Stimulated activated naive CD8-positive, alpha-beta T cell treated with anti-CD3 and anti-CD28 coated beads, Interleukin-15, Interleukin-2, amounts not matched to agents 100 ng/mL and 50 ng/mL, for 24 hours (primary cell): ENCODE results near the gene MAGI2.

Experiments used
- H3K27ac Mint-ChIP-seq: one replicate; pipeline ENCODE4 v1.8.0; 2021; ENCODE audit warnings: mild to moderate bottlenecking, mixed read lengths
- H3K27me3 Mint-ChIP-seq: one replicate; pipeline ENCODE4 v1.8.0; 2021; ENCODE audit warnings: mixed read lengths
- H3K36me3 Mint-ChIP-seq: one replicate; pipeline ENCODE4 v1.8.0; 2021; ENCODE audit warnings: low read depth, mixed read lengths
- H3K4me1 Mint-ChIP-seq: one replicate; pipeline ENCODE4 v1.8.0; 2021; ENCODE audit warnings: low read depth, mixed read lengths
- H3K4me3 Mint-ChIP-seq: one replicate; pipeline ENCODE4 v1.8.0; 2021; ENCODE audit warnings: mild to moderate bottlenecking, mixed read lengths
- H3K9me3 Mint-ChIP-seq: one replicate; pipeline ENCODE4 v1.8.0; 2021; ENCODE audit warnings: mixed read lengths

Gene MAGI2

GRCh38 chr7:79420464-79420863, 33.0 kb downstream of the MAGI2 start:
- Mint-ChIP-seq H3K27me3 (no peaks in the 10 kb centered on the region), H3K36me3 (no peaks in the 10 kb centered on the region), H3K9me3 (peaks cover 4% of the 10 kb centered on the region), H3K4me3 (no peak overlapping the region), H3K4me1 (no peaks in the 10 kb centered on the region), H3K27ac (no peak overlapping the region)

GRCh38 chr7:79414910-79415309, 38.6 kb downstream of the MAGI2 start:
- Mint-ChIP-seq H3K27me3 (no peaks in the 10 kb centered on the region), H3K27ac (no peak overlapping the region), H3K9me3 (peaks cover 4% of the 10 kb centered on the region), H3K4me1 (no peaks in the 10 kb centered on the region), H3K36me3 (no peaks in the 10 kb centered on the region), H3K4me3 (no peak overlapping the region)

- Mint-ChIP-seq H3K4me3 (no peak overlapping the region), H3K27me3 (no peaks in the 10 kb centered on the region), H3K4me1 (no peaks in the 10 kb centered on the region), H3K9me3 (peaks cover 4% of the 10 kb centered on the region), H3K36me3 (no peaks in the 10 kb centered on the region), H3K27ac (no peak overlapping the region)
Measured at GRCh38 chr7:79412915-79413314, 40.6 kb downstream of the MAGI2 start.

- H3K27ac Mint-ChIP-seq: no peak overlapping the region
- no peaks in the 10 kb centered on the region for H3K36me3 Mint-ChIP-seq
- H3K9me3 Mint-ChIP-seq: peaks cover 4% of the 10 kb centered on the region
- no peak overlapping the region for H3K4me3 Mint-ChIP-seq
- no peaks in the 10 kb centered on the region for H3K4me1 Mint-ChIP-seq
- no peaks in the 10 kb centered on the region for H3K27me3 Mint-ChIP-seq
Measured at GRCh38 chr7:79412438-79412837, 41.0 kb downstream of the MAGI2 start.

GRCh38 chr7:79410345-79410744, 43.1 kb downstream of the MAGI2 start:
- H3K27ac Mint-ChIP-seq: no peak overlapping the region
- no peaks in the 10 kb centered on the region for H3K36me3 Mint-ChIP-seq
- H3K9me3 Mint-ChIP-seq: no peaks in the 10 kb centered on the region
- no peaks in the 10 kb centered on the region for H3K27me3 Mint-ChIP-seq
- H3K4me1 Mint-ChIP-seq: no peaks in the 10 kb centered on the region
- H3K4me3 Mint-ChIP-seq: no peak overlapping the region

GRCh38 chr7:79407351-79407750, 46.1 kb downstream of the MAGI2 start:
- Mint-ChIP-seq H3K9me3 (no peaks in the 10 kb centered on the region), H3K27me3 (no peaks in the 10 kb centered on the region), H3K36me3 (no peaks in the 10 kb centered on the region), H3K4me3 (no peak overlapping the region), H3K4me1 (no peaks in the 10 kb centered on the region), H3K27ac (no peak overlapping the region)

- no peak overlapping the region for H3K27ac Mint-ChIP-seq
- H3K9me3 Mint-ChIP-seq: no peaks in the 10 kb centered on the region
- H3K4me3 Mint-ChIP-seq: no peak overlapping the region
- H3K27me3 Mint-ChIP-seq: no peaks in the 10 kb centered on the region
- no peaks in the 10 kb centered on the region for H3K36me3 Mint-ChIP-seq
- no peaks in the 10 kb centered on the region for H3K4me1 Mint-ChIP-seq
Measured at GRCh38 chr7:79406371-79406770, 47.1 kb downstream of the MAGI2 start.

- Mint-ChIP-seq H3K9me3 (no peaks in the 10 kb centered on the region), H3K36me3 (no peaks in the 10 kb centered on the region), H3K27ac (no peak overlapping the region), H3K4me3 (no peak overlapping the region), H3K27me3 (no peaks in the 10 kb centered on the region), H3K4me1 (no peaks in the 10 kb centered on the region)
Measured at GRCh38 chr7:79405368-79405767, 48.1 kb downstream of the MAGI2 start.

- H3K36me3 Mint-ChIP-seq: no peaks in the 10 kb centered on the region
- no peak overlapping the region for H3K4me3 Mint-ChIP-seq
Measured at GRCh38 chr7:79403879-79404278, 49.6 kb downstream of the MAGI2 start.

GRCh38 chr7:79403451-79403850, 50.0 kb downstream of the MAGI2 start:
- no peak overlapping the region for H3K4me3 Mint-ChIP-seq
- H3K36me3 Mint-ChIP-seq: no peaks in the 10 kb centered on the region
- no peak overlapping the region for H3K27ac Mint-ChIP-seq
- no peaks in the 10 kb centered on the region for H3K4me1 Mint-ChIP-seq
- H3K27me3 Mint-ChIP-seq: no peaks in the 10 kb centered on the region
- H3K9me3 Mint-ChIP-seq: no peaks in the 10 kb centered on the region

More at GRCh38 chr7:79403879-79404278, 49.6 kb downstream of the MAGI2 start:
- no peaks in the 10 kb centered on the region for H3K9me3 Mint-ChIP-seq
- no peaks in the 10 kb centered on the region for H3K27me3 Mint-ChIP-seq
- H3K4me1 Mint-ChIP-seq: no peaks in the 10 kb centered on the region
- H3K27ac Mint-ChIP-seq: no peak overlapping the region

GRCh38 chr7:79401254-79401653, 52.2 kb downstream of the MAGI2 start:
- no peak overlapping the region for H3K27ac Mint-ChIP-seq
- no peaks in the 10 kb centered on the region for H3K9me3 Mint-ChIP-seq
- no peaks in the 10 kb centered on the region for H3K4me1 Mint-ChIP-seq
- no peaks in the 10 kb centered on the region for H3K27me3 Mint-ChIP-seq
- H3K36me3 Mint-ChIP-seq: no peaks in the 10 kb centered on the region
- H3K4me3 Mint-ChIP-seq: no peak overlapping the region

GRCh38 chr7:79400222-79400621, 53.2 kb downstream of the MAGI2 start:
- H3K4me1 Mint-ChIP-seq: no peaks in the 10 kb centered on the region
- H3K27ac Mint-ChIP-seq: no peak overlapping the region
- no peaks in the 10 kb centered on the region for H3K36me3 Mint-ChIP-seq
- H3K9me3 Mint-ChIP-seq: no peaks in the 10 kb centered on the region
- H3K27me3 Mint-ChIP-seq: no peaks in the 10 kb centered on the region
- no peak overlapping the region for H3K4me3 Mint-ChIP-seq

- H3K4me1 Mint-ChIP-seq: no peaks in the 10 kb centered on the region
- no peaks in the 10 kb centered on the region for H3K9me3 Mint-ChIP-seq
- H3K27ac Mint-ChIP-seq: no peak overlapping the region
- H3K4me3 Mint-ChIP-seq: no peak overlapping the region
- no peaks in the 10 kb centered on the region for H3K36me3 Mint-ChIP-seq
- H3K27me3 Mint-ChIP-seq: no peaks in the 10 kb centered on the region
Measured at GRCh38 chr7:79398138-79398749, 55.2 kb downstream of the MAGI2 start.

GRCh38 chr7:79386688-79387422, 66.6 kb downstream of the MAGI2 start:
- no peak overlapping the region for H3K27ac Mint-ChIP-seq
- peaks cover 1% of the 10 kb centered on the region for H3K9me3 Mint-ChIP-seq
- H3K36me3 Mint-ChIP-seq: no peaks in the 10 kb centered on the region
- H3K4me1 Mint-ChIP-seq: no peaks in the 10 kb centered on the region
- H3K4me3 Mint-ChIP-seq: no peak overlapping the region
- no peaks in the 10 kb centered on the region for H3K27me3 Mint-ChIP-seq

GRCh38 chr7:79381921-79382320, 71.5 kb downstream of the MAGI2 start:
- no peaks in the 10 kb centered on the region for H3K27me3 Mint-ChIP-seq
- H3K4me1 Mint-ChIP-seq: no peaks in the 10 kb centered on the region
- H3K4me3 Mint-ChIP-seq: no peak overlapping the region

GRCh38 chr7:79377097-79377496, 76.4 kb downstream of the MAGI2 start:
- Mint-ChIP-seq H3K4me1 (no peaks in the 10 kb centered on the region), H3K36me3 (no peaks in the 10 kb centered on the region), H3K27ac (no peak overlapping the region), H3K4me3 (no peak overlapping the region), H3K27me3 (no peaks in the 10 kb centered on the region), H3K9me3 (no peaks in the 10 kb centered on the region)

More at GRCh38 chr7:79381921-79382320, 71.5 kb downstream of the MAGI2 start:
- no peaks in the 10 kb centered on the region for H3K36me3 Mint-ChIP-seq
- no peak overlapping the region for H3K27ac Mint-ChIP-seq
- H3K9me3 Mint-ChIP-seq: no peaks in the 10 kb centered on the region
